ENCODE measurements around the gene KIF6.

Gene KIF6

GRCh38 chr6:39430871-39431523 is 294.2 kb downstream of the KIF6 start:
- Histone ChIP-seq H3K36me3 (ENCODE audit: control insufficient read depth, insufficient read depth, low read length) (no peaks in the 10 kb centered on the region), H3K4me3 (ENCODE audit: insufficient read depth, low read depth, low read length, poor library complexity, severe bottlenecking) (no peak overlapping the region), H3K27me3 (replicated peaks; ENCODE audit: control insufficient read depth, insufficient read depth, low read length, poor library complexity, severe bottlenecking) (no peaks in the 10 kb centered on the region), H3K9me3 (ENCODE audit: control insufficient read depth, low read length) (no peaks in the 10 kb centered on the region), H3K4me1 (ENCODE audit: control insufficient read depth, insufficient read depth, low read length, poor library complexity, severe bottlenecking) (no peaks in the 10 kb centered on the region), H3K27ac (ENCODE audit: insufficient read depth, low read length, poor library complexity, severe bottlenecking) (no peak overlapping the region)
- no peak for DNase-seq

- Histone ChIP-seq H3K4me3 (ENCODE audit: insufficient read depth, low read depth, low read length, poor library complexity, severe bottlenecking) (no peak overlapping the region), H3K27ac (ENCODE audit: insufficient read depth, low read length, poor library complexity, severe bottlenecking) (no peak overlapping the region)
- DNase-seq: no peak
Observed at GRCh38 chr6:39430446-39430845, 294.8 kb downstream of the KIF6 start.

GRCh38 chr6:39428816-39429215 is 296.4 kb downstream of the KIF6 start:
- Histone ChIP-seq H3K36me3 (ENCODE audit: control insufficient read depth, insufficient read depth, low read length) (no peaks in the 10 kb centered on the region), H3K4me3 (ENCODE audit: insufficient read depth, low read depth, low read length, poor library complexity, severe bottlenecking) (no peak overlapping the region), H3K27ac (ENCODE audit: insufficient read depth, low read length, poor library complexity, severe bottlenecking) (no peak overlapping the region), H3K4me1 (ENCODE audit: control insufficient read depth, insufficient read depth, low read length, poor library complexity, severe bottlenecking) (no peaks in the 10 kb centered on the region), H3K9me3 (ENCODE audit: control insufficient read depth, low read length) (no peaks in the 10 kb centered on the region), H3K27me3 (replicated peaks; ENCODE audit: control insufficient read depth, insufficient read depth, low read length, poor library complexity, severe bottlenecking) (no peaks in the 10 kb centered on the region)
- DNase-seq: no peak

More at GRCh38 chr6:39430446-39430845, 294.8 kb downstream of the KIF6 start:
- no peaks in the 10 kb centered on the region for H3K4me1 ChIP-seq (ENCODE audit: control insufficient read depth, insufficient read depth, low read length, poor library complexity, severe bottlenecking)
- H3K36me3 ChIP-seq (ENCODE audit: control insufficient read depth, insufficient read depth, low read length): no peaks in the 10 kb centered on the region
- H3K9me3 ChIP-seq (ENCODE audit: control insufficient read depth, low read length): no peaks in the 10 kb centered on the region
- H3K27me3 ChIP-seq (replicated peaks; ENCODE audit: control insufficient read depth, insufficient read depth, low read length, poor library complexity, severe bottlenecking): no peaks in the 10 kb centered on the region

GRCh38 chr6:39428152-39428551 is 297.1 kb downstream of the KIF6 start:
- Histone ChIP-seq H3K36me3 (ENCODE audit: control insufficient read depth, insufficient read depth, low read length) (no peaks in the 10 kb centered on the region), H3K4me3 (ENCODE audit: insufficient read depth, low read depth, low read length, poor library complexity, severe bottlenecking) (no peak overlapping the region), H3K27ac (ENCODE audit: insufficient read depth, low read length, poor library complexity, severe bottlenecking) (no peak overlapping the region), H3K4me1 (ENCODE audit: control insufficient read depth, insufficient read depth, low read length, poor library complexity, severe bottlenecking) (no peaks in the 10 kb centered on the region), H3K27me3 (replicated peaks; ENCODE audit: control insufficient read depth, insufficient read depth, low read length, poor library complexity, severe bottlenecking) (no peaks in the 10 kb centered on the region), H3K9me3 (ENCODE audit: control insufficient read depth, low read length) (no peaks in the 10 kb centered on the region)
- no peak for DNase-seq

GRCh38 chr6:39426073-39426456 is 299.1 kb downstream of the KIF6 start:
- no peaks in the 10 kb centered on the region for H3K4me1 ChIP-seq (ENCODE audit: control insufficient read depth, insufficient read depth, low read length, poor library complexity, severe bottlenecking)
- no peak overlapping the region for H3K27ac ChIP-seq (ENCODE audit: insufficient read depth, low read length, poor library complexity, severe bottlenecking)
- H3K27me3 ChIP-seq (replicated peaks; ENCODE audit: control insufficient read depth, insufficient read depth, low read length, poor library complexity, severe bottlenecking): no peaks in the 10 kb centered on the region
- H3K36me3 ChIP-seq (ENCODE audit: control insufficient read depth, insufficient read depth, low read length): no peaks in the 10 kb centered on the region
- no peak overlapping the region for H3K4me3 ChIP-seq (ENCODE audit: insufficient read depth, low read depth, low read length, poor library complexity, severe bottlenecking)
- DNase-seq: no peak
- no peaks in the 10 kb centered on the region for H3K9me3 ChIP-seq (ENCODE audit: control insufficient read depth, low read length)

GRCh38 chr6:39425346-39426072 is 299.7 kb downstream of the KIF6 start:
- Histone ChIP-seq H3K4me3 (ENCODE audit: insufficient read depth, low read depth, low read length, poor library complexity, severe bottlenecking) (no peak overlapping the region), H3K4me1 (ENCODE audit: control insufficient read depth, insufficient read depth, low read length, poor library complexity, severe bottlenecking) (no peaks in the 10 kb centered on the region), H3K27me3 (replicated peaks; ENCODE audit: control insufficient read depth, insufficient read depth, low read length, poor library complexity, severe bottlenecking) (no peaks in the 10 kb centered on the region), H3K27ac (ENCODE audit: insufficient read depth, low read length, poor library complexity, severe bottlenecking) (no peak overlapping the region), H3K9me3 (ENCODE audit: control insufficient read depth, low read length) (no peaks in the 10 kb centered on the region), H3K36me3 (ENCODE audit: control insufficient read depth, insufficient read depth, low read length) (no peaks in the 10 kb centered on the region)
- no peak for DNase-seq

- no peak overlapping the region for H3K27ac ChIP-seq (ENCODE audit: insufficient read depth, low read length, poor library complexity, severe bottlenecking)
- H3K36me3 ChIP-seq (ENCODE audit: control insufficient read depth, insufficient read depth, low read length): no peaks in the 10 kb centered on the region
- no peaks in the 10 kb centered on the region for H3K27me3 ChIP-seq (replicated peaks; ENCODE audit: control insufficient read depth, insufficient read depth, low read length, poor library complexity, severe bottlenecking)
- no peaks in the 10 kb centered on the region for H3K9me3 ChIP-seq (ENCODE audit: control insufficient read depth, low read length)
- H3K4me3 ChIP-seq (ENCODE audit: insufficient read depth, low read depth, low read length, poor library complexity, severe bottlenecking): no peak overlapping the region
- DNase-seq: no peak
- no peaks in the 10 kb centered on the region for H3K4me1 ChIP-seq (ENCODE audit: control insufficient read depth, insufficient read depth, low read length, poor library complexity, severe bottlenecking)
Observed at GRCh38 chr6:39424831-39425230, 300.4 kb downstream of the KIF6 start.

- Histone ChIP-seq H3K36me3 (ENCODE audit: control insufficient read depth, insufficient read depth, low read length) (no peaks in the 10 kb centered on the region), H3K9me3 (ENCODE audit: control insufficient read depth, low read length) (no peaks in the 10 kb centered on the region), H3K4me3 (ENCODE audit: insufficient read depth, low read depth, low read length, poor library complexity, severe bottlenecking) (no peak overlapping the region), H3K27ac (ENCODE audit: insufficient read depth, low read length, poor library complexity, severe bottlenecking) (no peak overlapping the region), H3K4me1 (ENCODE audit: control insufficient read depth, insufficient read depth, low read length, poor library complexity, severe bottlenecking) (no peaks in the 10 kb centered on the region), H3K27me3 (replicated peaks; ENCODE audit: control insufficient read depth, insufficient read depth, low read length, poor library complexity, severe bottlenecking) (no peaks in the 10 kb centered on the region)
- DNase-seq: no peak
Observed at GRCh38 chr6:39422238-39422637, 303.0 kb downstream of the KIF6 start.

GRCh38 chr6:39421383-39422225 is 303.6 kb downstream of the KIF6 start:
- Histone ChIP-seq H3K36me3 (ENCODE audit: control insufficient read depth, insufficient read depth, low read length) (no peaks in the 10 kb centered on the region), H3K9me3 (ENCODE audit: control insufficient read depth, low read length) (no peaks in the 10 kb centered on the region), H3K27me3 (replicated peaks; ENCODE audit: control insufficient read depth, insufficient read depth, low read length, poor library complexity, severe bottlenecking) (no peaks in the 10 kb centered on the region), H3K27ac (ENCODE audit: insufficient read depth, low read length, poor library complexity, severe bottlenecking) (no peak overlapping the region), H3K4me3 (ENCODE audit: insufficient read depth, low read depth, low read length, poor library complexity, severe bottlenecking) (no peak overlapping the region), H3K4me1 (ENCODE audit: control insufficient read depth, insufficient read depth, low read length, poor library complexity, severe bottlenecking) (no peaks in the 10 kb centered on the region)
- DNase-seq: no peak

Measured in effector memory CD4-positive, alpha-beta T cell (primary cell).